HCT116 (cell line): ENCODE results near the gene PLCD1. TPM values are rescaled to one million over a fixed set of nuclear protein-coding genes. Genes with fewer than 3 reads are reported as not detected.

Source experiments
- ATAC-seq: fragments of 200-7000 bp; cut with Tn5 transposase; 2 replicates; pipeline ENCODE4 v1.9.1; 2020; ENCODE audit warnings: mild to moderate bottlenecking, moderate library complexity
- BruUV-seq: library from RNA; stranded (reverse); fragments of 400-500 nt; replicated peaks from 2 replicates; lab custom pipeline; 2021; lab: Mats Ljungman, UMichigan
- CTCF ChIA-PET: fragments of 300-600 bp; sonication (Branson Sonifier 250); formaldehyde crosslinking; loops from one replicate; lab custom pipeline; 2021; ENCODE audit warnings: antibody characterized with exemption; lab: Charles Lee
- POLR2A ChIA-PET: fragments of 300-600, 350-600 bp; sonication (Branson Sonifier 250); formaldehyde crosslinking; loops from one replicate; lab custom pipeline; 2021; ENCODE audit warnings: antibody characterized with exemption; lab: Charles Lee
- RAD21 ChIA-PET, 2 experiments: fragments of 300-600 bp; sonication (Branson Sonifier 250); formaldehyde crosslinking; loops; one replicate each; lab custom pipeline; 2023; ENCODE audit warnings: low total read pairs in 2 of 2; ENCODE audit not compliant: uncharacterized antibody in 2 of 2, unreplicated experiment in 2 of 2, low non-redundant PET in 1 of 2; lab: Charles Lee
- DNase-seq: peaks from one replicate; pipeline ENCODE4 v3.0.0-alpha.2; 2010; ENCODE audit warnings: low read depth, low spot score
- H2AFZ ChIP-seq: fragments of 200-600 bp; shearing (Covaris generic), sonication (generic); 2 replicates; pipeline ENCODE4 v1.6.1; 2017; ENCODE audit warnings: low read depth, mixed run types, mixed read lengths, antibody characterized with exemption, low read length; ENCODE audit not compliant: poor library complexity, severe bottlenecking
- H3K27ac ChIP-seq: 2 replicates; pipeline ENCODE4 v1.5.1; 2012; ENCODE audit warnings: low read depth, low read length
- H3K27me3 ChIP-seq: fragments of 200-600 bp; sonication (generic); 2 replicates; pipeline ENCODE4 v1.6.1; 2016; ENCODE audit warnings: mixed run types, low read length, mixed read lengths; ENCODE audit not compliant: insufficient read depth
- H3K36me3 ChIP-seq, 2 experiments: fragments of 200-500 bp in 1 of 2; fragments of 200-600 bp in 1 of 2; sonication (Bioruptor generic) in 1 of 2; sonication (generic) in 1 of 2; 2 replicates each; pipeline versions ENCODE4 v1.5.1 to v1.6.1; 2014 to 2016; ENCODE audit warnings: low read length in 2 of 2, inconsistent platforms in 1 of 2, mixed read lengths in 1 of 2, mixed run types in 1 of 2; ENCODE audit not compliant: insufficient read depth in 2 of 2, control insufficient read depth in 1 of 2
- H3K4me1 ChIP-seq, 2 experiments: fragments of 200-600 bp in 1 of 2; sonication (generic) in 1 of 2; 2 replicates each; pipeline versions ENCODE4 v1.5.1 to v1.6.1; 2012 to 2017; ENCODE audit warnings: low read length in 2 of 2, inconsistent platforms in 1 of 2, mild to moderate bottlenecking in 1 of 2, mixed read lengths in 1 of 2, mixed run types in 1 of 2, moderate library complexity in 1 of 2; ENCODE audit not compliant: insufficient read depth in 2 of 2, control insufficient read depth in 1 of 2
- H3K4me2 ChIP-seq: fragments of 200-600 bp; sonication (generic); 2 replicates; pipeline ENCODE4 v1.6.1; 2017; ENCODE audit warnings: mixed run types, low read length, mixed read lengths
- H3K4me3 ChIP-seq, 2 experiments: fragments of 200-600 bp in 1 of 2; sonication (generic) in 1 of 2; replicated peaks in 1 of 2; 2 replicates each; pipeline ENCODE4 v1.5.1; 2011 to 2016; ENCODE audit warnings: low read length in 2 of 2, control low read depth in 1 of 2, low read depth in 1 of 2, mild to moderate bottlenecking in 1 of 2, mixed read lengths in 1 of 2, mixed run types in 1 of 2
- H3K79me2 ChIP-seq: fragments of 200-600 bp; sonication (generic); 2 replicates; pipeline ENCODE4 v1.6.1; 2017; ENCODE audit warnings: mild to moderate bottlenecking, mixed run types, low read length, moderate library complexity, mixed read lengths; ENCODE audit not compliant: insufficient read depth
- H3K9ac ChIP-seq: fragments of 200-600 bp; sonication (generic); 2 replicates; pipeline ENCODE4 v1.6.1; 2016; ENCODE audit warnings: low read length, mixed read lengths
- H3K9me2 ChIP-seq: fragments of 200-600 bp; sonication (generic), shearing (Covaris generic); 2 replicates; pipeline ENCODE4 v1.6.1; 2017; ENCODE audit warnings: mixed run types, mild to moderate bottlenecking, moderate library complexity; ENCODE audit not compliant: insufficient read depth
- H3K9me3 ChIP-seq, 2 experiments: fragments of 200-500 bp in 1 of 2; fragments of 200-600 bp in 1 of 2; sonication (Bioruptor generic) in 1 of 2; sonication (generic) in 1 of 2; 2 replicates each; pipeline ENCODE4 v1.6.1; 2014 to 2017; ENCODE audit warnings: low read length in 2 of 2, mixed read lengths in 2 of 2, inconsistent platforms in 1 of 2, low read depth in 1 of 2, mild to moderate bottlenecking in 1 of 2, mixed run types in 1 of 2, moderate library complexity in 1 of 2; ENCODE audit not compliant: control insufficient read depth in 1 of 2, insufficient read depth in 1 of 2
- H4K20me1 ChIP-seq: fragments of 200-600 bp; sonication (generic), shearing (Covaris generic); 2 replicates; pipeline ENCODE4 v1.6.1; 2017; ENCODE audit warnings: mixed run types, mild to moderate bottlenecking, moderate library complexity; ENCODE audit not compliant: insufficient read depth
- ATF3 ChIP-seq: IDR thresholded peaks from 2 replicates; pipeline ENCODE4 v1.6.1; 2012
- CBX3 ChIP-seq: IDR thresholded peaks from 2 replicates; pipeline ENCODE4 v1.6.1; 2012; ENCODE audit warnings: low read depth
- CEBPB ChIP-seq: IDR thresholded peaks from 2 replicates; pipeline ENCODE4 v1.6.1; 2012; ENCODE audit warnings: low read depth
- CTCF ChIP-seq, 3 experiments: fragments of 200-600 bp in 1 of 3; sonication (generic) in 1 of 3; IDR thresholded peaks in 2 of 3; conservative IDR thresholded peaks in 1 of 3; 2 replicates each; pipeline ENCODE4 v1.5.1; 2012 to 2017; ENCODE audit warnings: low read depth in 2 of 3, low read length in 2 of 3, antibody characterized with exemption in 1 of 3, borderline replicate concordance in 1 of 3, control low read depth in 1 of 3, mild to moderate bottlenecking in 1 of 3, mixed read lengths in 1 of 3, mixed run types in 1 of 3, moderate library complexity in 1 of 3; ENCODE audit not compliant: insufficient read depth in 1 of 3
- EGR1 ChIP-seq: IDR thresholded peaks from 2 replicates; pipeline ENCODE4 v1.6.1; 2012; ENCODE audit warnings: low read depth
- ELF1 ChIP-seq: IDR thresholded peaks from 2 replicates; pipeline ENCODE4 v1.6.1; 2012; ENCODE audit warnings: low read depth, borderline replicate concordance
- JUND ChIP-seq: IDR thresholded peaks from 2 replicates; pipeline ENCODE4 v1.6.1; 2012
- POLR2A ChIP-seq: IDR thresholded peaks from 2 replicates; pipeline ENCODE4 v1.7.0; 2011; ENCODE audit warnings: borderline replicate concordance; ENCODE audit not compliant: insufficient read depth, insufficient read length; ENCODE audit errors: extremely low read depth
- RAD21 ChIP-seq: IDR thresholded peaks from 2 replicates; pipeline ENCODE4 v1.6.1; 2012; ENCODE audit warnings: low read depth, mild to moderate bottlenecking
- SP1 ChIP-seq: IDR thresholded peaks from 2 replicates; pipeline ENCODE4 v1.6.1; 2012; ENCODE audit warnings: low read depth
- ZNF274 ChIP-seq: fragments of 200-500 bp; sonication (Bioruptor generic); IDR thresholded peaks from 2 replicates; pipeline ENCODE4 v1.6.1; 2014; ENCODE audit warnings: mild to moderate bottlenecking, low read depth, low read length, inconsistent platforms
- intact Hi-C: fragments of 100-400 bp; cut with micrococcal nuclease; formaldehyde crosslinking; loops from 2 replicates; pipeline ENCODE4 v1.10.0; 2022
- total RNA-seq: library from RNA; stranded (reverse); gene quantifications from one replicate; pipeline ENCODE4 v1.2.1, GENCODE V29; 2021; ENCODE audit not compliant: unreplicated experiment

Gene PLCD1
- total RNA-seq, 1 experiment from 2014 or later, result 15.9 TPM

GRCh38 chr3:38004415-38005075 is 24.9 kb downstream of the PLCD1 start:
- Histone ChIP-seq H3K4me1 (peaks cover 0 to 24% of the 10 kb centered on the region in 2 experiments; a peak in 2 of 4 replicates), H3K9ac (no peak overlapping the region), H4K20me1 (no peaks in the 10 kb centered on the region), H3K4me3 (no peak overlapping the region), H2AFZ (no peak overlapping the region), H3K27me3 (no peaks in the 10 kb centered on the region), H3K9me2 (no peaks in the 10 kb centered on the region), H3K79me2 (no peaks in the 10 kb centered on the region), H3K27ac (no peak overlapping the region; the same call in 1 of the 2 replicates), H3K36me3 (no peaks in the 10 kb centered on the region), H3K9me3 (no peaks in the 10 kb centered on the region), H3K4me2 (no peak overlapping the region)
- intact Hi-C loops, result loop anchor here (2.0 kb wide), 1 partner anchor 658 kb away; no protein-coding TSS in a partner anchor
- no TSS peak for BruUV-seq
- ATAC-seq (peak; percentile 77), DNase-seq (peak; percentile 54)
- TF ChIP-seq ELF1 (no peak), CTCF (IDR thresholded peaks at IDR 0.05 in 2 of 3, conservative IDR thresholded peaks at IDR 0.05 in 1 of 3; ENCODE audit: borderline replicate concordance in 1 of 3, insufficient read depth in 1 of 3, low read depth in 2 of 3, low read length in 2 of 3) (peak in 2 of 3 experiments; percentile 77 to 85; a peak in 4 of 6 replicates), SP1 (no peak)
- POLR2A ChIA-PET, result no interaction called here
- RAD21 ChIA-PET, result no interaction called here
- CTCF ChIA-PET, result interaction anchor here (1.1 to 1.6 kb wide), 3 partner anchors 30 to 149 kb away, joined by 3 to 8 read pairs (median 4); no protein-coding TSS in a partner anchor

GRCh38 chr3:38003817-38004414 is 25.5 kb downstream of the PLCD1 start:
- intact Hi-C loops, result loop anchor here (1.0 to 2.0 kb wide), 3 partner anchors 30 to 659 kb away; no protein-coding TSS in a partner anchor
- Histone ChIP-seq H3K4me1 (peaks cover 3 to 29% of the 10 kb centered on the region in 2 experiments; a peak in 2 of 4 replicates), H3K9ac (no peak overlapping the region), H2AFZ (no peak overlapping the region), H3K9me3 (no peaks in the 10 kb centered on the region), H3K27ac (no peak overlapping the region), H4K20me1 (no peaks in the 10 kb centered on the region), H3K36me3 (no peaks in the 10 kb centered on the region), H3K9me2 (no peaks in the 10 kb centered on the region), H3K27me3 (no peaks in the 10 kb centered on the region), H3K4me2 (no peak overlapping the region), H3K4me3 (no peak overlapping the region), H3K79me2 (no peaks in the 10 kb centered on the region)
- DNase-seq (no peak), ATAC-seq (peak; percentile 1; the same call in 1 of the 2 replicates)
- ChIA-PET POLR2A (no interaction called here), CTCF (interaction anchor here (0.9 to 1.6 kb wide), 8 partner anchors 10 to 659 kb away, joined by 3 to 8 read pairs (median 4); no protein-coding TSS in a partner anchor), RAD21 (interaction anchor here in 1 of 2 experiments (0.5 kb wide), 1 partner anchor 170 kb away, joined by 3 read pairs; no protein-coding TSS in a partner anchor)
- BruUV-seq, result no TSS peak
- TF ChIP-seq JUND (no peak), CEBPB (no peak), POLR2A (no peak), EGR1 (no peak), ZNF274 (no peak), ATF3 (no peak), RAD21 (no peak), CBX3 (no peak), CTCF (IDR thresholded peaks at IDR 0.05 in 2 of 3, conservative IDR thresholded peaks at IDR 0.05 in 1 of 3; ENCODE audit: borderline replicate concordance in 1 of 3, insufficient read depth in 1 of 3, low read depth in 2 of 3, low read length in 2 of 3) (no peak)
